A549 (cell line): ENCODE results near the gene DOK7. TPM values are rescaled to one million over a fixed set of nuclear protein-coding genes. Genes with fewer than 3 reads are reported as not detected.

Experiments
- ATAC-seq, 2 experiments: fragments of 200-7000 bp in 1 of 2; fragments of >200 bp in 1 of 2; cut with Nextera tagmentation in 1 of 2; cut with Tn5 transposase in 1 of 2; 3 replicates each; pipeline versions ENCODE4 v1.8.0 to v1.9.1; 2018 to 2020; ENCODE audit warnings: mild to moderate bottlenecking in 1 of 2, moderate library complexity in 1 of 2
- CTCF ChIA-PET: fragments of 300-600 bp; sonication (Branson Sonifier 250); formaldehyde crosslinking; extraction: SDS; loops from one replicate; lab custom pipeline; 2021; ENCODE audit warnings: antibody characterized with exemption, inconsistent platforms; lab: Yijun Ruan, JAX
- POLR2A ChIA-PET: fragments of 350-600 bp; formaldehyde crosslinking; extraction: SDS; loops from one replicate; lab custom pipeline; 2021; ENCODE audit warnings: antibody characterized with exemption, inconsistent platforms; lab: Yijun Ruan, JAX
- DNase-seq, 2 experiments: peaks; one replicate each; pipeline versions ENCODE4 v3.0.0 to v3.0.0-alpha.2; 2011 to 2016; ENCODE audit warnings: low read depth in 1 of 2, low spot score in 1 of 2
- FAIRE-seq: peaks from 2 replicates; lab custom pipeline; 2011; peaks lifted over from hg19 to GRCh38; lab: Jason Lieb, UNC
- H3K27ac ChIP-seq, 2 experiments: fragments of >200 bp; sonication (Bioruptor Twin); formaldehyde crosslinking; 3 replicates each; pipeline ENCODE4 v1.5.1; 2016 to 2017
- H3K4me1 ChIP-seq: fragments of >200 bp; sonication (Bioruptor Twin); formaldehyde crosslinking; 3 replicates; pipeline ENCODE4 v1.6.1; 2016
- H3K4me2 ChIP-seq: fragments of >200 bp; sonication (Bioruptor Twin); formaldehyde crosslinking; 3 replicates; pipeline ENCODE4 v1.6.1; 2016
- H3K4me3 ChIP-seq: fragments of >200 bp; sonication (Bioruptor Twin); formaldehyde crosslinking; 3 replicates; pipeline ENCODE4 v1.5.1; 2016
- H3K9me3 ChIP-seq: fragments of >200 bp; sonication (Bioruptor Twin); formaldehyde crosslinking; 3 replicates; pipeline ENCODE4 v1.6.1; 2016
- ATOH8 ChIP-seq: fragments of 250-450 bp; sonication (Bioruptor Pico); IDR thresholded peaks from 2 replicates; pipeline ENCODE4 v1.5.0; 2020; ENCODE audit warnings: low read depth, mild to moderate bottlenecking, moderate library complexity
- BHLHE40 ChIP-seq: IDR thresholded peaks from 2 replicates; pipeline ENCODE4 v1.6.1; 2012; ENCODE audit warnings: low read depth, low read length, inconsistent platforms
- CBX2 ChIP-seq: fragments of 200-600 bp; sonication (generic); IDR thresholded peaks from 2 replicates; pipeline ENCODE4 v1.6.1; 2016; ENCODE audit warnings: low read depth, mild to moderate bottlenecking, borderline replicate concordance
- E2F6 ChIP-seq: IDR thresholded peaks from 2 replicates; pipeline ENCODE4 v1.6.1; 2012; ENCODE audit warnings: low read depth, borderline replicate concordance
- EHF ChIP-seq: fragments of 250-450 bp; sonication (Bioruptor Pico); IDR thresholded peaks from 2 replicates; pipeline ENCODE4 v1.5.0; 2020; ENCODE audit warnings: mild to moderate bottlenecking
- ESRRA ChIP-seq: fragments of 150-350 bp; IDR thresholded peaks from 2 replicates; pipeline ENCODE4 v1.6.1; 2014; ENCODE audit warnings: mild to moderate bottlenecking, low read length, borderline replicate concordance
- FOSB ChIP-seq: fragments of 250-450 bp; sonication (Bioruptor Pico); IDR thresholded peaks from 2 replicates; pipeline ENCODE4 v1.5.0; 2020; ENCODE audit warnings: mild to moderate bottlenecking, moderate library complexity
- HDAC2 ChIP-seq: fragments of 200-600 bp; sonication (generic); IDR thresholded peaks from 2 replicates; pipeline ENCODE4 v1.6.1; 2016
- HES2 ChIP-seq: fragments of >200 bp; sonication (Bioruptor Twin); formaldehyde crosslinking; IDR thresholded peaks from 2 replicates; pipeline ENCODE4 v1.6.1; 2016
- HEYL ChIP-seq: fragments of 250-450 bp; sonication (Bioruptor Pico); IDR thresholded peaks from 2 replicates; pipeline ENCODE4 v1.8.0; 2021; ENCODE audit warnings: mild to moderate bottlenecking, moderate library complexity
- HOXB13 ChIP-seq: fragments of 250-450 bp; sonication (Bioruptor Pico); IDR thresholded peaks from 2 replicates; pipeline ENCODE4 v1.5.0; 2020; ENCODE audit warnings: low read depth, mild to moderate bottlenecking, moderate library complexity
- KDM5A ChIP-seq: fragments of 200-600 bp; sonication (generic); IDR thresholded peaks from 2 replicates; pipeline ENCODE4 v1.6.1; 2016; ENCODE audit warnings: antibody characterized with exemption, mild to moderate bottlenecking
- MAFK ChIP-seq: fragments of 450-650 bp; IDR thresholded peaks from 2 replicates; pipeline ENCODE4 v1.6.1; 2014; ENCODE audit not compliant: partially characterized antibody
- MAX ChIP-seq: IDR thresholded peaks from 2 replicates; pipeline ENCODE4 v1.6.1; 2012
- MAZ ChIP-seq: fragments of 150-350 bp; IDR thresholded peaks from 2 replicates; pipeline ENCODE4 v1.6.1; 2014; ENCODE audit warnings: antibody characterized with exemption, low read depth, low read length, borderline replicate concordance
- NR3C1 ChIP-seq: fragments of >200 bp; sonication (Bioruptor Twin); formaldehyde crosslinking; IDR thresholded peaks from 3 replicates; pipeline ENCODE4 v1.6.1; 2017
- PBX3 ChIP-seq: IDR thresholded peaks from 2 replicates; pipeline ENCODE4 v1.6.1; 2012
- PHF8 ChIP-seq: fragments of 200-600 bp; sonication (generic); IDR thresholded peaks from 2 replicates; pipeline ENCODE4 v1.6.1; 2016; ENCODE audit warnings: low read depth, mild to moderate bottlenecking, antibody characterized with exemption, moderate library complexity, borderline replicate concordance
- POLR2AphosphoS2 ChIP-seq: conservative IDR thresholded peaks from 2 replicates; pipeline ENCODE4 v1.6.1; 2012; ENCODE audit warnings: low read length, improper control_type of control experiment, inconsistent platforms
- RAD21 ChIP-seq, 2 experiments: fragments of >200 bp in 1 of 2; sonication (Bioruptor Twin) in 1 of 2; formaldehyde crosslinking in 1 of 2; IDR thresholded peaks in 1 of 2; conservative IDR thresholded peaks in 1 of 2; 2 replicates in 1 of 2; 3 replicates in 1 of 2; pipeline ENCODE4 v1.6.1; 2012 to 2018; ENCODE audit warnings: inconsistent platforms in 1 of 2
- RARB ChIP-seq: fragments of 250-450 bp; sonication (Bioruptor Pico); IDR thresholded peaks from 2 replicates; pipeline ENCODE4 v1.8.0; 2021; ENCODE audit warnings: mild to moderate bottlenecking, moderate library complexity
- RCOR1 ChIP-seq: fragments of 150-350 bp; IDR thresholded peaks from 2 replicates; pipeline ENCODE4 v1.6.1; 2014; ENCODE audit warnings: antibody characterized with exemption, low read length, low read depth
- SMC3 ChIP-seq: fragments of >200 bp; sonication (Bioruptor Twin); formaldehyde crosslinking; IDR thresholded peaks from 3 replicates; pipeline ENCODE4 v1.6.1; 2018; ENCODE audit warnings: inconsistent platforms
- SREBF2 ChIP-seq: fragments of 450-650 bp; IDR thresholded peaks from 2 replicates; pipeline ENCODE4 v1.6.1; 2014; ENCODE audit warnings: mild to moderate bottlenecking, moderate library complexity
- ZFP36 ChIP-seq: fragments of 450-650 bp; IDR thresholded peaks from 2 replicates; pipeline ENCODE4 v1.6.1; 2014; ENCODE audit warnings: borderline replicate concordance; ENCODE audit not compliant: partially characterized antibody
- WGBS: methylation state at CpG from one replicate; pipeline ENCODE4 v1.1.6; 2017; ENCODE audit errors: missing lambda C conversion rate; 5-methylcytosine and 5-hydroxymethylcytosine counted together
- polyA plus RNA-seq, 4 experiments: library from polyadenylated mRNA; depleted of rRNA in 3 of 4; stranded (reverse); fragments of >200 nt; fragmentation: RNase III in 1 of 4; extraction: RNeasy Plus Mini Kit Qiagen cat#74134 plus additional on column Dnase treatment in 1 of 4; gene quantifications; 2 replicates in 3 of 4; 3 replicates in 1 of 4; pipeline ENCODE4 v1.2.3, GENCODE V29; 2011 to 2017

DOK7 gene
- polyA plus RNA-seq, 2 of the 4 experiments (the other 2 are of a cell fraction): 0.17 to 0.21 TPM

GRCh38 chr4:3489451-3489962, 26.4 kb downstream of the DOK7 start:
- 36% methylated on average over 7 of the region's 20 CpGs for WGBS
- Histone ChIP-seq H3K27ac (no peak overlapping the region), H3K9me3 (no peaks in the 10 kb centered on the region), H3K4me2 (no peak overlapping the region), H3K4me1 (peaks cover 16% of the 10 kb centered on the region), H3K4me3 (no peak overlapping the region)
- ATAC-seq: peak; percentile 33 to 52; a peak in 4 of 6 replicates
- ChIA-PET POLR2A (no interaction called here), CTCF (interaction anchor here (0.8 kb wide), 1 partner anchor 9 kb away, joined by 3 read pairs; no protein-coding TSS in a partner anchor)
- FAIRE-seq: no peak
- peak in 1 of 2 experiments; percentile 38 for DNase-seq
- no peak for TF ChIP-seq HOXB13 (CRISPR knock-in tag)
- TF ChIP-seq PBX3: no peak
- TF ChIP-seq E2F6: no peak
- no peak for TF ChIP-seq MAZ
- no peak for TF ChIP-seq SREBF2
- no peak for TF ChIP-seq HEYL (CRISPR knock-in tag)
- TF ChIP-seq RAD21 (conservative IDR thresholded peaks at IDR 0.05 in 1 of 2, IDR thresholded peaks at IDR 0.05 in 1 of 2): no peak
- no peak for TF ChIP-seq CBX2
- TF ChIP-seq KDM5A: no peak
- no peak for TF ChIP-seq POLR2AphosphoS2
- no peak for TF ChIP-seq HDAC2
- no peak for TF ChIP-seq RCOR1
- TF ChIP-seq HES2: no peak
- TF ChIP-seq SMC3: no peak
- no peak for TF ChIP-seq ESRRA
- no peak for TF ChIP-seq EHF
- no peak for TF ChIP-seq MAFK
- TF ChIP-seq MAX: no peak

GRCh38 chr4:3491681-3492405, 28.7 kb downstream of the DOK7 start:
- ChIA-PET CTCF (interaction anchor here (1.4 to 1.7 kb wide), 2 partner anchors 11 to 23 kb away, joined by 6 to 13 read pairs; no protein-coding TSS in a partner anchor), POLR2A (no interaction called here)
- no peaks in the 10 kb centered on the region for H3K9me3 ChIP-seq
- H3K4me2 ChIP-seq: no peak overlapping the region
- no peak overlapping the region for H3K4me3 ChIP-seq
- no peak for FAIRE-seq
- no peaks in the 10 kb centered on the region for H3K4me1 ChIP-seq
- no peak for DNase-seq
- no peak overlapping the region for H3K27ac ChIP-seq
- no peak for ATAC-seq
- WGBS: 68% methylated on average over 5 of the region's 17 CpGs
- TF ChIP-seq EHF: no peak
- no peak for TF ChIP-seq HES2
- TF ChIP-seq NR3C1: no peak
- TF ChIP-seq ATOH8 (CRISPR knock-in tag): no peak
- no peak for TF ChIP-seq ZFP36
- TF ChIP-seq FOSB (CRISPR knock-in tag): no peak
- TF ChIP-seq RARB (CRISPR knock-in tag): no peak
- TF ChIP-seq BHLHE40: no peak
- TF ChIP-seq PHF8: no peak
